WI38 (cell line): Measurements from ENCODE around the gene SIRT7.

Experiments
- H3K4me3 ChIP-seq: 2 replicates; pipeline ENCODE4 v1.5.1; 2011; ENCODE audit warnings: low read depth, mild to moderate bottlenecking, control low read depth, low read length
- CTCF ChIP-seq: IDR thresholded peaks from 2 replicates; pipeline ENCODE4 v1.5.1; 2012; ENCODE audit warnings: low read depth, mild to moderate bottlenecking, control low read depth, low read length

Gene SIRT7

GRCh38 chr17:81917565-81918332 lies at the start of gene SIRT7:
SIRT7 (minus strand) TSS chr17:81918176; CDS start chr17:81918131, 45 bp downstream.
- no peak for TF ChIP-seq CTCF
- peak within 1 kb of the TSS; percentile 66 for H3K4me3 ChIP-seq

- no peak for TF ChIP-seq CTCF
- no peak overlapping the region for H3K4me3 ChIP-seq
These were observed 49.2 kb upstream of the SIRT7 start for GRCh38 chr17:81967244-81967532.

GRCh38 chr17:81966343-81967243 lies 48.6 kb upstream of the SIRT7 start:
- no peak overlapping the region for H3K4me3 ChIP-seq
- TF ChIP-seq CTCF, result no peak

DNA sequence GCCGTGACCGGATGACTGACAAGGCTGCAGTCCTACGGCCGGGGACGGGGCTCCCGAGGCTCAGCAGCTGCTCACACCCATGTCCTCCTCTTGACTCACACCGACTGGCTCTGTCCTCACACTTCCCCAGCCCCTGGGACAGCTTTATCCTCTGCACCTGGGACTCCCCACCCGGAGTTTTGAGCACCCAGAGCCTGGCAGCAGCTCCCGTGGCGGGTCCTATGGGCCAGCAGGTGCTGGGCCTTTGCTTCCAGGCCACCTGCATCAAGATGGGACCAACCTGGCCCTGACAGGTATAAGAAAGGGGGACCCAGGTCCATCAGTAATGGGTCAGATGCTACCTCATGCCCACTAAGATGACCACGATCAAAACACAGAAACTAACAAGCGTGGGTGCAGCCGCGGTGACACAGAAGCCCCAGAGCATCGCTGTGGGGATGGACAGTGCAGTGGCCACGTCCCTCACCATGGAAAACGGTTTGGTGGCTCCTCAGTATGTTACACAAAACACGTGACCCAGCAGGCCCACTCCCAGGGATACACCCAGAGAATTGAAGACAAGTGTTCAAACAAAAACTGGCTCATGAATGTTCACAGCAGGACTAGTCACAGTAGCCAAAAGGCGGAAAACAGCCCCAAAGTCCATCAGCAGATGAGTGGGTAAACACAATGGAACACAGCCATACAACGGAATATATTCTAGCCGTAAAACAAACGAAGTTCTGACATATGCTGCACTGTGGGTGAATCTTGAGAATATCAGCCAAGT lies 46.3 kb upstream of the SIRT7 start:
- TF ChIP-seq CTCF, result no peak
- no peak overlapping the region for H3K4me3 ChIP-seq

GRCh38 chr17:81962499-81963441 lies 44.8 kb upstream of the SIRT7 start:
- no peak for TF ChIP-seq CTCF
- H3K4me3 ChIP-seq, result no peak overlapping the region

GRCh38 chr17:81961521-81962498 lies 43.8 kb upstream of the SIRT7 start:
- H3K4me3 ChIP-seq, result no peak overlapping the region
- TF ChIP-seq CTCF, result no peak
